NCI-H1694 treated with DMSO at 0.1 percent for 48 hours (cell line): ENCODE measurements around the gene PACSIN2.
"Not testable (repeated sequence)": the region's sequence is repeated elsewhere in the genome, so short reads cannot be mapped to it uniquely, and the experiment has no call there.

Source experiments
- DNase-seq: peaks from one replicate; lab custom pipeline; 2025; lab: John Stamatoyannopoulos, UW

The PACSIN2 gene

GRCh38 chr22:43014869-43015676 lies at the start of gene PACSIN2:
Gene PACSIN2 (minus strand): TSS chr22:43015149. CDS start chr22:42912080, 103,069 bp downstream.
- peak; percentile 94 for DNase-seq

- peak; percentile 20 for DNase-seq
Observed at GRCh38 chr22:43060183-43060582, 45.2 kb upstream of the PACSIN2 start.

GRCh38 chr22:43057641-43058040 lies 42.7 kb upstream of the PACSIN2 start:
- no peak for DNase-seq

GRCh38 chr22:43053176-43053575 lies 38.2 kb upstream of the PACSIN2 start:
- DNase-seq = peak; percentile 11

GRCh38 chr22:43050995-43051394 lies 36.0 kb upstream of the PACSIN2 start:
- DNase-seq = no peak

GRCh38 chr22:43047605-43048004 lies 32.7 kb upstream of the PACSIN2 start:
- no peak for DNase-seq

GRCh38 chr22:43044290-43044712 lies 29.4 kb upstream of the PACSIN2 start:
- DNase-seq = no peak

- DNase-seq = peak; percentile 78
Observed at GRCh38 chr22:43042101-43042780, 27.3 kb upstream of the PACSIN2 start.

- DNase-seq = no peak
Observed at GRCh38 chr22:43039800-43040199, 24.9 kb upstream of the PACSIN2 start.

GRCh38 chr22:43038325-43038724 lies 23.4 kb upstream of the PACSIN2 start:
- no peak for DNase-seq

- no peak for DNase-seq
Observed at GRCh38 chr22:43036282-43036829, 21.4 kb upstream of the PACSIN2 start.

- DNase-seq = no peak
Observed at GRCh38 chr22:43035250-43035649, 20.3 kb upstream of the PACSIN2 start.

- DNase-seq = no peak
Observed at GRCh38 chr22:43031617-43032016, 16.7 kb upstream of the PACSIN2 start.

- DNase-seq = no peak
Observed at GRCh38 chr22:43018615-43019014, 3.7 kb upstream of the PACSIN2 start.

GRCh38 chr22:43017525-43018460 lies 2.8 kb upstream of the PACSIN2 start:
- no peak for DNase-seq

GRCh38 chr22:43016150-43016549 lies 1.2 kb upstream of the PACSIN2 start:
- not testable (repeated sequence) for DNase-seq

- DNase-seq = no peak
Observed at GRCh38 chr22:43015677-43016042, 711 bp upstream of the PACSIN2 start.

- DNase-seq = no peak
Observed at GRCh38 chr22:43014316-43014868, 557 bp downstream of the PACSIN2 start.

- DNase-seq = no peak
Observed at GRCh38 chr22:43013355-43014315, 1.3 kb downstream of the PACSIN2 start.

GRCh38 chr22:43012390-43012789 lies 2.6 kb downstream of the PACSIN2 start:
- no peak for DNase-seq
